Neural cell (in vitro differentiated cells): ENCODE data around the gene SSC5D.

Source experiments
- EP300 ChIP-seq: fragments of 450-650 bp; conservative IDR thresholded peaks from 2 replicates; pipeline ENCODE4 v1.6.1; 2014; ENCODE audit warnings: antibody characterized with exemption, mild to moderate bottlenecking, moderate library complexity; ENCODE audit not compliant: poor library complexity, severe bottlenecking
- MXI1 ChIP-seq: fragments of 450-650 bp; conservative IDR thresholded peaks from 2 replicates; pipeline ENCODE4 v1.6.1; 2014; ENCODE audit warnings: antibody characterized with exemption, mild to moderate bottlenecking; ENCODE audit not compliant: poor library complexity, severe bottlenecking
- TAF1 ChIP-seq: IDR thresholded peaks from 2 replicates; pipeline ENCODE4 v1.6.1; 2012; ENCODE audit warnings: low read depth
- TF ChIP-seq, protein P1 (sequence below): fragments of 450-650 bp; IDR thresholded peaks from 2 replicates; pipeline ENCODE4 v1.5.1; 2014; ENCODE audit warnings: antibody characterized with exemption, mild to moderate bottlenecking, moderate library complexity; ENCODE audit not compliant: poor library complexity, severe bottlenecking
- TF ChIP-seq, protein P2 (sequence below): IDR thresholded peaks from 2 replicates; pipeline ENCODE4 v1.6.1; 2012; ENCODE audit warnings: borderline replicate concordance

DNA sequence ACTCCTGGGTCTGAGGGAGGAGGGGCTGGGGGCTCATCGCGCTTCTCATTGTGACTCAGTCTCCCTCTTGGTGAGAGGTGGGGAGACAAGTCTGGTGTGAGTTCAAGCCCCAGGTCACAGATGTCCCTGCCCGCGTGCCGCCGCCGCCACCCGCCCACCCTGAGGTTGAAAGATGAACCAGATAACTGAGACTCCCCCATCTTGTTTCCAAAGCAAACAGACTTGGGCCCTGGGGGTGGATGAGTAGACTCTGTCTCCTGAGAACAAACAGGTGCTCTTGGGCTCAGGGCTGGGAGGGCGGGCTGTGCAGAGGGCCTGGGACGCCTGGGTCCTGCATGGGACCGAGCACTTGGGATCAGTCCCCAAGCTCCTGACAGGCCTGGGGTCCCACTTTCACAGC lies 48.1 kb downstream of the SSC5D start:
- TF ChIP-seq, protein P1, sequence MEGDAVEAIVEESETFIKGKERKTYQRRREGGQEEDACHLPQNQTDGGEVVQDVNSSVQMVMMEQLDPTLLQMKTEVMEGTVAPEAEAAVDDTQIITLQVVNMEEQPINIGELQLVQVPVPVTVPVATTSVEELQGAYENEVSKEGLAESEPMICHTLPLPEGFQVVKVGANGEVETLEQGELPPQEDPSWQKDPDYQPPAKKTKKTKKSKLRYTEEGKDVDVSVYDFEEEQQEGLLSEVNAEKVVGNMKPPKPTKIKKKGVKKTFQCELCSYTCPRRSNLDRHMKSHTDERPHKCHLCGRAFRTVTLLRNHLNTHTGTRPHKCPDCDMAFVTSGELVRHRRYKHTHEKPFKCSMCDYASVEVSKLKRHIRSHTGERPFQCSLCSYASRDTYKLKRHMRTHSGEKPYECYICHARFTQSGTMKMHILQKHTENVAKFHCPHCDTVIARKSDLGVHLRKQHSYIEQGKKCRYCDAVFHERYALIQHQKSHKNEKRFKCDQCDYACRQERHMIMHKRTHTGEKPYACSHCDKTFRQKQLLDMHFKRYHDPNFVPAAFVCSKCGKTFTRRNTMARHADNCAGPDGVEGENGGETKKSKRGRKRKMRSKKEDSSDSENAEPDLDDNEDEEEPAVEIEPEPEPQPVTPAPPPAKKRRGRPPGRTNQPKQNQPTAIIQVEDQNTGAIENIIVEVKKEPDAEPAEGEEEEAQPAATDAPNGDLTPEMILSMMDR, result no peak
- TF ChIP-seq TAF1 (no peak), EP300 (no peak), MXI1 (no peak)
- TF ChIP-seq, protein P2, sequence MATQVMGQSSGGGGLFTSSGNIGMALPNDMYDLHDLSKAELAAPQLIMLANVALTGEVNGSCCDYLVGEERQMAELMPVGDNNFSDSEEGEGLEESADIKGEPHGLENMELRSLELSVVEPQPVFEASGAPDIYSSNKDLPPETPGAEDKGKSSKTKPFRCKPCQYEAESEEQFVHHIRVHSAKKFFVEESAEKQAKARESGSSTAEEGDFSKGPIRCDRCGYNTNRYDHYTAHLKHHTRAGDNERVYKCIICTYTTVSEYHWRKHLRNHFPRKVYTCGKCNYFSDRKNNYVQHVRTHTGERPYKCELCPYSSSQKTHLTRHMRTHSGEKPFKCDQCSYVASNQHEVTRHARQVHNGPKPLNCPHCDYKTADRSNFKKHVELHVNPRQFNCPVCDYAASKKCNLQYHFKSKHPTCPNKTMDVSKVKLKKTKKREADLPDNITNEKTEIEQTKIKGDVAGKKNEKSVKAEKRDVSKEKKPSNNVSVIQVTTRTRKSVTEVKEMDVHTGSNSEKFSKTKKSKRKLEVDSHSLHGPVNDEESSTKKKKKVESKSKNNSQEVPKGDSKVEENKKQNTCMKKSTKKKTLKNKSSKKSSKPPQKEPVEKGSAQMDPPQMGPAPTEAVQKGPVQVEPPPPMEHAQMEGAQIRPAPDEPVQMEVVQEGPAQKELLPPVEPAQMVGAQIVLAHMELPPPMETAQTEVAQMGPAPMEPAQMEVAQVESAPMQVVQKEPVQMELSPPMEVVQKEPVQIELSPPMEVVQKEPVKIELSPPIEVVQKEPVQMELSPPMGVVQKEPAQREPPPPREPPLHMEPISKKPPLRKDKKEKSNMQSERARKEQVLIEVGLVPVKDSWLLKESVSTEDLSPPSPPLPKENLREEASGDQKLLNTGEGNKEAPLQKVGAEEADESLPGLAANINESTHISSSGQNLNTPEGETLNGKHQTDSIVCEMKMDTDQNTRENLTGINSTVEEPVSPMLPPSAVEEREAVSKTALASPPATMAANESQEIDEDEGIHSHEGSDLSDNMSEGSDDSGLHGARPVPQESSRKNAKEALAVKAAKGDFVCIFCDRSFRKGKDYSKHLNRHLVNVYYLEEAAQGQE, result no peak
